Measurements from ENCODE around the gene RNF5. TPM values are rescaled to one million over a fixed set of nuclear protein-coding genes. Genes with fewer than 3 reads are reported as not detected.

Gene RNF5
- total and polyA plus RNA-seq, 9 of the 15 experiments (the other 6 are each of a cell fraction or from before 2014, with no cell fraction given) = 62.2 to 245 (median 129) TPM

GRCh38 chr6:32190054-32190851 is 12.0 kb downstream of the RNF5 start, which contains the start of gene PBX2 (continued):
- TF ChIP-seq ZNF280B (CRISPR knock-in tag; IDR thresholded peaks at IDR 0.05) = no peak
- TF ChIP-seq ZC3H8 (IDR thresholded peaks at IDR 0.05) = no peak
- TF ChIP-seq, protein P1, sequence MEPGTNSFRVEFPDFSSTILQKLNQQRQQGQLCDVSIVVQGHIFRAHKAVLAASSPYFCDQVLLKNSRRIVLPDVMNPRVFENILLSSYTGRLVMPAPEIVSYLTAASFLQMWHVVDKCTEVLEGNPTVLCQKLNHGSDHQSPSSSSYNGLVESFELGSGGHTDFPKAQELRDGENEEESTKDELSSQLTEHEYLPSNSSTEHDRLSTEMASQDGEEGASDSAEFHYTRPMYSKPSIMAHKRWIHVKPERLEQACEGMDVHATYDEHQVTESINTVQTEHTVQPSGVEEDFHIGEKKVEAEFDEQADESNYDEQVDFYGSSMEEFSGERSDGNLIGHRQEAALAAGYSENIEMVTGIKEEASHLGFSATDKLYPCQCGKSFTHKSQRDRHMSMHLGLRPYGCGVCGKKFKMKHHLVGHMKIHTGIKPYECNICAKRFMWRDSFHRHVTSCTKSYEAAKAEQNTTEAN (CRISPR knock-in tag; IDR thresholded peaks at IDR 0.05) = no peak
- no peak for TF ChIP-seq ATF1 (CRISPR knock-in tag; IDR thresholded peaks at IDR 0.05)
- TF ChIP-seq ATF1 (tag; IDR thresholded peaks at IDR 0.05) = no peak
- TF ChIP-seq RFX5 (IDR thresholded peaks at IDR 0.05; ENCODE audit: low read depth, low read length) = no peak
- no peak for TF ChIP-seq PRMT5 (CRISPR knock-in tag; IDR thresholded peaks at IDR 0.05)
- TF ChIP-seq, protein P2, sequence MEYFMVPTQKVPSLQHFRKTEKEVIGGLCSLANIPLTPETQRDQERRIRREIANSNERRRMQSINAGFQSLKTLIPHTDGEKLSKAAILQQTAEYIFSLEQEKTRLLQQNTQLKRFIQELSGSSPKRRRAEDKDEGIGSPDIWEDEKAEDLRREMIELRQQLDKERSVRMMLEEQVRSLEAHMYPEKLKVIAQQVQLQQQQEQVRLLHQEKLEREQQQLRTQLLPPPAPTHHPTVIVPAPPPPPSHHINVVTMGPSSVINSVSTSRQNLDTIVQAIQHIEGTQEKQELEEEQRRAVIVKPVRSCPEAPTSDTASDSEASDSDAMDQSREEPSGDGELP (CRISPR knock-in tag; IDR thresholded peaks at IDR 0.05; ENCODE audit: borderline replicate concordance) = peak; percentile 39; the same call in 1 of the 2 replicates
- TF ChIP-seq SREBF1 (IDR thresholded peaks at IDR 0.05; ENCODE audit: borderline replicate concordance, low read depth, low read length) = no peak
- peak; percentile 52; the same call in 1 of the 2 replicates for TF ChIP-seq POLR2G (IDR thresholded peaks at IDR 0.05; ENCODE audit: low read depth, low read length)
- TF ChIP-seq PBX2 (CRISPR knock-in tag; IDR thresholded peaks at IDR 0.05; ENCODE audit: low read depth) = no peak
- TF ChIP-seq PBX2 (tag; conservative IDR thresholded peaks at IDR 0.05; ENCODE audit: low read depth) = no peak
- TF ChIP-seq ZNF76 (CRISPR knock-in tag; IDR thresholded peaks at IDR 0.05; ENCODE audit: borderline replicate concordance) = no peak
- no peak for TF ChIP-seq ZNF23 (CRISPR knock-in tag; IDR thresholded peaks at IDR 0.05)
- no peak for TF ChIP-seq MED1 (CRISPR knock-in tag; IDR thresholded peaks at IDR 0.05; ENCODE audit: borderline replicate concordance)
- no peak for TF ChIP-seq NCOA4 (IDR thresholded peaks at IDR 0.05; ENCODE audit: partially characterized antibody)
- no peak for TF ChIP-seq RUNX1 (IDR thresholded peaks at IDR 0.05; ENCODE audit: low read depth)
- TF ChIP-seq, protein P3, sequence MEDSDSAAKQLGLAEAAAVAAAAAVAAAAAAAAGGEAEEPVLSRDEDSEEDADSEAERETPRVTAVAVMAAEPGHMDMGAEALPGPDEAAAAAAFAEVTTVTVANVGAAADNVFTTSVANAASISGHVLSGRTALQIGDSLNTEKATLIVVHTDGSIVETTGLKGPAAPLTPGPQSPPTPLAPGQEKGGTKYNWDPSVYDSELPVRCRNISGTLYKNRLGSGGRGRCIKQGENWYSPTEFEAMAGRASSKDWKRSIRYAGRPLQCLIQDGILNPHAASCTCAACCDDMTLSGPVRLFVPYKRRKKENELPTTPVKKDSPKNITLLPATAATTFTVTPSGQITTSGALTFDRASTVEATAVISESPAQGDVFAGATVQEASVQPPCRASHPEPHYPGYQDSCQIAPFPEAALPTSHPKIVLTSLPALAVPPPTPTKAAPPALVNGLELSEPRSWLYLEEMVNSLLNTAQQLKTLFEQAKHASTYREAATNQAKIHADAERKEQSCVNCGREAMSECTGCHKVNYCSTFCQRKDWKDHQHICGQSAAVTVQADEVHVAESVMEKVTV (CRISPR knock-in tag; IDR thresholded peaks at IDR 0.05) = no peak
- no peak for TF ChIP-seq ZNF354B (CRISPR knock-in tag; IDR thresholded peaks at IDR 0.05)

Data from K562 (cell line).